Keratinocyte (primary cell): ENCODE measurements around the gene ZC3H7A.

Experiments used
- EZH2 ChIP-seq: IDR thresholded peaks from one replicate; pipeline ENCODE4 v1.6.1; 2012; ENCODE audit warnings: inconsistent platforms, mild to moderate bottlenecking, low read length, moderate library complexity
- TF ChIP-seq, protein P1 (sequence below), 3 experiments: IDR thresholded peaks in 1 of 3; conservative IDR thresholded peaks in 1 of 3; optimal IDR thresholded peaks in 1 of 3; 2 replicates in 2 of 3; 3 replicates in 1 of 3; pipeline versions ENCODE3 to v1.5.1; 2011; ENCODE audit warnings: low read length in 3 of 3, mild to moderate bottlenecking in 3 of 3, moderate library complexity in 2 of 3, control low read depth in 1 of 3, inconsistent platforms in 1 of 3; ENCODE audit not compliant: insufficient read depth in 2 of 3; ENCODE audit errors: extremely low read depth in 1 of 3

- TF ChIP-seq, protein P1, sequence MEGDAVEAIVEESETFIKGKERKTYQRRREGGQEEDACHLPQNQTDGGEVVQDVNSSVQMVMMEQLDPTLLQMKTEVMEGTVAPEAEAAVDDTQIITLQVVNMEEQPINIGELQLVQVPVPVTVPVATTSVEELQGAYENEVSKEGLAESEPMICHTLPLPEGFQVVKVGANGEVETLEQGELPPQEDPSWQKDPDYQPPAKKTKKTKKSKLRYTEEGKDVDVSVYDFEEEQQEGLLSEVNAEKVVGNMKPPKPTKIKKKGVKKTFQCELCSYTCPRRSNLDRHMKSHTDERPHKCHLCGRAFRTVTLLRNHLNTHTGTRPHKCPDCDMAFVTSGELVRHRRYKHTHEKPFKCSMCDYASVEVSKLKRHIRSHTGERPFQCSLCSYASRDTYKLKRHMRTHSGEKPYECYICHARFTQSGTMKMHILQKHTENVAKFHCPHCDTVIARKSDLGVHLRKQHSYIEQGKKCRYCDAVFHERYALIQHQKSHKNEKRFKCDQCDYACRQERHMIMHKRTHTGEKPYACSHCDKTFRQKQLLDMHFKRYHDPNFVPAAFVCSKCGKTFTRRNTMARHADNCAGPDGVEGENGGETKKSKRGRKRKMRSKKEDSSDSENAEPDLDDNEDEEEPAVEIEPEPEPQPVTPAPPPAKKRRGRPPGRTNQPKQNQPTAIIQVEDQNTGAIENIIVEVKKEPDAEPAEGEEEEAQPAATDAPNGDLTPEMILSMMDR (optimal IDR thresholded peaks at IDR 0.05 in 1 of 3, IDR thresholded peaks at IDR 0.05 in 1 of 3, conservative IDR thresholded peaks at IDR 0.05 in 1 of 3; ENCODE audit: extremely low read depth in 1 of 3, insufficient read depth in 2 of 3, low read length in 3 of 3): no peak
- TF ChIP-seq EZH2: no peak
Measured at GRCh38 chr16:11707679-11708197, 89.3 kb downstream of the ZC3H7A start.
